PFSK-1 (cell line): Measurements from ENCODE around the gene FBXL13.

Experiments
- FOXP2 ChIP-seq: optimal IDR thresholded peaks from 2 replicates; pipeline ENCODE3; 2011; ENCODE audit warnings: borderline replicate concordance, control low read depth, inconsistent platforms; ENCODE audit not compliant: insufficient read depth; ENCODE audit errors: extremely low read length, extremely low read depth
- POLR2AphosphoS5 ChIP-seq: IDR thresholded peaks from 2 replicates; pipeline ENCODE4 v1.6.1; 2012; ENCODE audit warnings: low read depth, mild to moderate bottlenecking, control low read depth, low read length, moderate library complexity
- REST ChIP-seq, 2 experiments: IDR thresholded peaks; 2 replicates each; pipeline versions ENCODE4 v1.6.1 to v1.8.0; 2011 to 2012; ENCODE audit warnings: low read depth in 2 of 2, low read length in 2 of 2, control low read depth in 1 of 2, inconsistent platforms in 1 of 2, mild to moderate bottlenecking in 1 of 2, moderate library complexity in 1 of 2; ENCODE audit not compliant: insufficient read depth in 1 of 2
- SIN3A ChIP-seq: IDR thresholded peaks from 2 replicates; pipeline ENCODE4 v1.6.1; 2012; ENCODE audit warnings: mild to moderate bottlenecking, low read length, moderate library complexity, borderline replicate concordance; ENCODE audit not compliant: insufficient read depth
- TAF1 ChIP-seq: IDR thresholded peaks from 2 replicates; pipeline ENCODE4 v1.6.1; 2012; ENCODE audit warnings: low read length, control low read depth, borderline replicate concordance; ENCODE audit not compliant: insufficient read depth

The FBXL13 gene

GRCh38 chr7:102811942-102812678 is 262.5 kb downstream of the FBXL13 start:
- TF ChIP-seq REST (IDR thresholded peaks at IDR 0.05; ENCODE audit: insufficient read depth in 1 of 2, low read depth in 2 of 2, low read length in 2 of 2) (no peak), SIN3A (no peak), FOXP2 (no peak), TAF1 (no peak), POLR2AphosphoS5 (no peak)

GRCh38 chr7:102810916-102811315 is 263.7 kb downstream of the FBXL13 start:
- no peak for TF ChIP-seq FOXP2
- TF ChIP-seq REST (IDR thresholded peaks at IDR 0.05; ENCODE audit: insufficient read depth in 1 of 2, low read depth in 2 of 2, low read length in 2 of 2), result no peak
- no peak for TF ChIP-seq SIN3A
- no peak for TF ChIP-seq TAF1
- no peak for TF ChIP-seq POLR2AphosphoS5

GRCh38 chr7:102806613-102807012 is 268.0 kb downstream of the FBXL13 start:
- TF ChIP-seq SIN3A (no peak), TAF1 (no peak), POLR2AphosphoS5 (no peak), FOXP2 (no peak), REST (IDR thresholded peaks at IDR 0.05; ENCODE audit: insufficient read depth in 1 of 2, low read depth in 2 of 2, low read length in 2 of 2) (no peak)
